LNCAP (cell line): ENCODE data around the gene MS4A15.

ENCODE experiments used
- TF ChIP-seq, protein P1 (sequence below): fragments of 450-650 bp; IDR thresholded peaks from 2 replicates; pipeline ENCODE4 v1.5.1; 2017; ENCODE audit warnings: mild to moderate bottlenecking

MS4A15 gene

DNA sequence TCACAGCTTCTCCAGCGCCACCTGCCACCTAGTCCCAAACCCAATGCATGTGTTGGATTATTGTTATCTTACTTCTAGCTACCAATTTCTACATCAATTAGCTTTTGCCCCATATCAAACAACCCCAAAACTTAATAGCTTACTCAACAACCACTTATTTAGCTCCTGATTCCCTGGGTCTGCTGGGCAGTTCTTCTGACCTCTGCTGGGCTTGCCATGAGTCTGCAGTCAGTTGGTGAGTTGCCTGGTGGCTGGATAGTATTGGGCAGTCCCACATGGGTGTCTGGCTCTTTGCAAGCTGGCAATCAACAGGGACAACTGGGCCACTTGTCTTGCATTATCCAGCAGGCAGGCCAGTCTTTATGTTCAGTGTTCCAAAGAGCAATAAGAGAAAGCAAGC is 13.6 kb upstream of the MS4A15 start:
- TF ChIP-seq, protein P1, sequence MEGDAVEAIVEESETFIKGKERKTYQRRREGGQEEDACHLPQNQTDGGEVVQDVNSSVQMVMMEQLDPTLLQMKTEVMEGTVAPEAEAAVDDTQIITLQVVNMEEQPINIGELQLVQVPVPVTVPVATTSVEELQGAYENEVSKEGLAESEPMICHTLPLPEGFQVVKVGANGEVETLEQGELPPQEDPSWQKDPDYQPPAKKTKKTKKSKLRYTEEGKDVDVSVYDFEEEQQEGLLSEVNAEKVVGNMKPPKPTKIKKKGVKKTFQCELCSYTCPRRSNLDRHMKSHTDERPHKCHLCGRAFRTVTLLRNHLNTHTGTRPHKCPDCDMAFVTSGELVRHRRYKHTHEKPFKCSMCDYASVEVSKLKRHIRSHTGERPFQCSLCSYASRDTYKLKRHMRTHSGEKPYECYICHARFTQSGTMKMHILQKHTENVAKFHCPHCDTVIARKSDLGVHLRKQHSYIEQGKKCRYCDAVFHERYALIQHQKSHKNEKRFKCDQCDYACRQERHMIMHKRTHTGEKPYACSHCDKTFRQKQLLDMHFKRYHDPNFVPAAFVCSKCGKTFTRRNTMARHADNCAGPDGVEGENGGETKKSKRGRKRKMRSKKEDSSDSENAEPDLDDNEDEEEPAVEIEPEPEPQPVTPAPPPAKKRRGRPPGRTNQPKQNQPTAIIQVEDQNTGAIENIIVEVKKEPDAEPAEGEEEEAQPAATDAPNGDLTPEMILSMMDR: peak; percentile 20; the same call in 1 of the 2 replicates

DNA sequence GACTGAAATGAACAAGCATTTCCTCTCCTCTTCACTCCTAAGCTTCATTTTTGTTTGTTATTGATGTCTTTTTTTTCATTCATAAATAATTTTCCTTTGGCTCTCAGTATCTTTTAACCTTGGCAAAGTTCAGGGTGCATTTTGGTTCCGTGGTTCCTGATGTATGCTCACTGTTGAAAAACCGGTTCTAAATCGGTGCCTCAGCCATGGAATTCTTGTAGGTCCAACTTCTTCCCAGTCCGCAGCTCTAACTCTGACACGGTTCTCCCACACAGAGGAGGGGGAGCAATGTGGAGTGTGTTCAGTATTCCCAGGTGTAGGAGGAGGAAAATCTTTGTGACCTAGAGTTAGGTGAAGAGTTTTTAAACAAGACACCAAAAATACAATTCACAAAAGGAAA is 12.6 kb upstream of the MS4A15 start:
- TF ChIP-seq, protein P1: no peak

DNA sequence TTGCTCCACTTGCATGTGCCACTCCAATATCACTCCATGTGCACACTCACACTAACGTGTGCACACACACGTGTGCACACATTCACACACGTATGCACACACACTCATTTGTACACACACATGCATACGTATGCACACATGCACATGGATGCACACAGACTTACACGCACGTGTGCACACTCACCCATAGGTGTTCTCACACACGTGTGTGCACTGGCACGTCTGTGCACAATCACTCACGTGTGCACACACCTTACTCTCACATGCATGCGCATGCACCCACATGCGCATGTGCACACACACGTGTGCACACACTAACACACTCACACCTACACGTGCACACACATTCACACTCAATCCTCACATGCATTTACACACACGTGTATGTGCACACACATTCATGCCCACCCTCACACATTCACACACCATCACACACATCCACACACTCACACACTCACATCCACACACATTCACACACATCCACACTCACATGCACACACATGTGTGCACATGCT is 9.3 kb upstream of the MS4A15 start:
- TF ChIP-seq, protein P1: no peak

DNA sequence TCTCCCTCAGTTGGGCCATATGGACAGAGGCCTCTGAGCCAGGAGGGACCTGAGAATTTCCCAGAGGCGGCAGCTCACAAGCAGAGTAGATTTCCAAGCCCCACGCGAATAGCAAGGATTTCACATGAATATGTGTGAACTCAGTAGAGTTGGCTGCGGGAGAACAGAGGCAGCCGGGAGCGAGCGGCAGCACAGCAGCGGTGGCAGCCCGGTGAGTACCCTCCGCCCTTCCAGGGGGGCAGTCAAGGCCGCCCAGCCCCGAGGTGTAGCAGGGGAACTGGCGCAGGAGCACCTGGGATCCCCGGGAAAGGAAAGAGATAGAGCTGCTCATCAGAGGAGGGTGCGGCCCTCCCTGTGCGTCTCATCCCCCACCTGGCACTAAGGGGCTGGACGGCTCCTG is 8.4 kb upstream of the MS4A15 start:
- TF ChIP-seq, protein P1: no peak

DNA sequence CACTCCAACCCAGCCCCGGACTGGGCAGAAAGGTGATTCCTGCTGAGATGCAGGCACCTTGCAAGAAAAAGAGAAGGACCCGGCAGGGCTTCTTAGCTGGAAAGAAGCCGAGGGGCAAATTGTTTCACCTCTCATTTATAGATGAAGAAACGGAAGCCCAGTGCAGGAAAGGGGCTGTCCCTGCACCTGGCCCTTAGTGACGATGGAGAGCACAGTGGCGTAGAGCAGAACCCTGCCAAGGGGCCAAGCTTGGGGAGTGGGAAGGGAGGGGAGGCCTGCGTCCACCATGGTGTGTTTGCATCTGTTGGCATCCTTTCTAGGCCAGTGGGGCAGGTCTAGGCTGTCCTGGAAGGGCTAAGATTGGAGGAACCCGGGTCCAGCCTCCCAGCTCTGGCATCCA is 7.8 kb upstream of the MS4A15 start:
- TF ChIP-seq, protein P1: no peak

DNA sequence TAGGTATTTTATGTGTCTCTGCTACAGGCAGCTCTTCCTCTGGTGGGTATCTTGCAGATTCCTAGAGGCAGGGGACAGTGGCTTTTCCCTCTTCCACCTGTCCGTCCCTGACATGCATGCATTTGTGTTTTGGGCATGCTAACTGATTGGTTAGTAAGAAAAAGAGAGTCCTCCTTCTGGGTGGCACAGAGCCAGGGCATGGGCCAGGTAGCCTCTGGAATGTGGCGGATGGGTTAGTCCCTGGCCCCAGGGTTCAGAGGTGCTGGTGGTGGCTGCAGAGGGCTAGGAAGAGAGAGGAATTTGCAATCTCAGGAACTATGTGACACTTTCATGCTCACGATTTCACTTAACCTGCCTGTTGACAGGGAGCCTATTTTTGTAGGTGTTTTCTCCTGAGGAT is 5.8 kb upstream of the MS4A15 start:
- TF ChIP-seq, protein P1: no peak

DNA sequence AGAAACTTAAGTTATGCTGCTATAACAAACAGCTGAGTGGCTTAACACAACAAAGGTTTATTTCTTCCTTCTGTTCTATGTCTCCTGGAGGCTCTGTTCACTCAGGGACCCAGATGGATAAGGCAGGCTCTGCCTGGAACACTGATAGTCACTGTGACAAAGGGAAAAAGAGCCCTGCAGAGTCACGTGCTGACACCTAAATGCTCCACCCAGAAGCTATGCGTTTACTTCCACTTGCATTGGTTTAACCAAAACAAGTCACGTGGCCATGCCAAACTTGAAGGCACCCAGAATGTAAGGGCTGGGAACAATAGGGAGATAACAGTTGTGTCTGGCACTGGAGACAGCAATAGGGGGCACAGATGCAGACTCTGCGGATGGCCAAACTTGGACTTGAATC is 3.4 kb upstream of the MS4A15 start:
- TF ChIP-seq, protein P1: no peak

DNA sequence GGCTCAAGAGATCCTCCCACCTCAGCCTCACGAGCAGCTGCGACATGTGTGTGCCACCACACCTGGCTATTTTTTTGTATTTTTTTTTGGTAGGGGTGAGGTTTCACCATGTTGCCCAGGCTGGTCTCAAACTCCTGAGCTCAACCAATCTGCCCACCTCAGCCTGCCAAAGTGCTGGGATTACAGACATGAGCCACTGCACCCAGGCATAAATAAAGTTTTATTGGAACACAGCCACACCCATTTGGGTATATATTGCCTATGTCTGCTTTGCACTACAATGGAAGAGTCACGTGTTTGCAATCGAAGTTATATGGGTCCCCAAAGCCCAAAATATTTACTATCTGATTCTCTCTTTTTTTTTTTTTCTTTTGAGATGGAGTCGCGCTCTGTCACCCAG is 1.8 kb upstream of the MS4A15 start:
- TF ChIP-seq, protein P1: no peak
